HepG2 (cell line): ENCODE data around the gene ZNF749. TPM values are rescaled to one million over a fixed set of nuclear protein-coding genes. Genes with fewer than 3 reads are reported as not detected.
A peak's percentile ranks its signal among the peaks of the same experiment; 100 is the strongest.

ENCODE experiments used
- CBX2 ChIP-seq, 2 experiments: fragments of 200-600 bp in 1 of 2; sonication (generic); formaldehyde crosslinking in 1 of 2; IDR thresholded peaks; 2 replicates each; pipeline versions ENCODE4 v1.7.0 to v1.8.1; 2018 to 2022; ENCODE audit warnings: low read depth in 2 of 2, low read length in 1 of 2, mild to moderate bottlenecking in 1 of 2, missing genetic modification reagents in 1 of 2
- ELF1 ChIP-seq: sonication (generic); formaldehyde crosslinking; IDR thresholded peaks from 2 replicates; pipeline ENCODE4 v1.4.0; 2020; ENCODE audit warnings: missing genetic modification reagents
- GATAD2A ChIP-seq: IDR thresholded peaks from 2 replicates; pipeline ENCODE4 v1.6.1; 2016
- KAT8 ChIP-seq: IDR thresholded peaks from 2 replicates; pipeline ENCODE4 v1.6.1; 2016; ENCODE audit warnings: missing genetic modification reagents, missing compliant biosample characterization
- MAF1 ChIP-seq: sonication (generic); formaldehyde crosslinking; IDR thresholded peaks from 2 replicates; pipeline ENCODE4 v1.5.0; 2020; ENCODE audit warnings: missing genetic modification reagents, borderline replicate concordance
- MBNL3 ChIP-seq: fragments of 250-450 bp; sonication (Bioruptor Pico); conservative IDR thresholded peaks from 2 replicates; pipeline ENCODE4 v1.8.0; 2022; ENCODE audit warnings: mild to moderate bottlenecking, inconsistent platforms
- PRMT3 ChIP-seq: sonication (generic); formaldehyde crosslinking; IDR thresholded peaks from 2 replicates; pipeline ENCODE4 v1.8.1; 2022; ENCODE audit warnings: low read depth, mild to moderate bottlenecking, moderate library complexity, missing genetic modification reagents, borderline replicate concordance
- RBM39 ChIP-seq: fragments of 200-400 bp; formaldehyde crosslinking; IDR thresholded peaks from one replicate; pipeline ENCODE4 v1.6.1; 2018; ENCODE audit warnings: antibody characterized with exemption, mild to moderate bottlenecking, low read depth, low read length; ENCODE audit not compliant: poor library complexity, severe bottlenecking
- SIX4 ChIP-seq: sonication (generic); formaldehyde crosslinking; IDR thresholded peaks from 2 replicates; pipeline ENCODE4 v1.4.0; 2020; ENCODE audit warnings: missing genetic modification reagents
- TSC22D2 ChIP-seq: sonication (generic); formaldehyde crosslinking; IDR thresholded peaks from 2 replicates; pipeline ENCODE4 v1.5.1; 2020; ENCODE audit warnings: missing genetic modification reagents, mild to moderate bottlenecking, borderline replicate concordance
- YEATS4 ChIP-seq: sonication (generic); formaldehyde crosslinking; IDR thresholded peaks from 2 replicates; pipeline ENCODE4 v1.4.0; 2020; ENCODE audit warnings: missing genetic modification reagents, borderline replicate concordance
- ZNF546 ChIP-seq: sonication (generic); formaldehyde crosslinking; conservative IDR thresholded peaks from 2 replicates; pipeline ENCODE4 v1.8.1; 2023; ENCODE audit warnings: mild to moderate bottlenecking, missing genetic modification reagents
- ZNF572 ChIP-seq: sonication (generic); formaldehyde crosslinking; IDR thresholded peaks from 2 replicates; pipeline ENCODE4 v1.5.1; 2020; ENCODE audit warnings: mild to moderate bottlenecking, missing genetic modification reagents
- ZNF792 ChIP-seq: IDR thresholded peaks from 2 replicates; pipeline ENCODE4 v1.6.1; 2016
- ZSCAN21 ChIP-seq: sonication (generic); formaldehyde crosslinking; IDR thresholded peaks from 2 replicates; pipeline ENCODE4 v1.8.0; 2022; ENCODE audit warnings: mild to moderate bottlenecking, missing genetic modification reagents, moderate library complexity, borderline replicate concordance
- ZSCAN9 ChIP-seq: IDR thresholded peaks from 2 replicates; pipeline ENCODE4 v1.6.1; 2016; ENCODE audit warnings: borderline replicate concordance
- polyA plus RNA-seq, 8 experiments: library from polyadenylated mRNA; depleted of rRNA in 3 of 8; stranded (reverse) in 7 of 8; unstranded in 1 of 8; fragments of >200 nt; fragmentation: Illumina TruSeq in 4 of 8; extraction: Trizol in 4 of 8; gene quantifications; 2 replicates each; pipeline versions ENCODE4 v1.2.1 to v1.2.3, GENCODE V29; 2011 to 2016; ENCODE audit warnings: low read depth in 4 of 8, missing spikeins in 1 of 8, mixed read lengths in 1 of 8; ENCODE audit not compliant: insufficient read depth in 1 of 8
- total RNA-seq, 5 experiments: library from RNA; depleted of rRNA; stranded (reverse); fragments of >200 nt; fragmentation: Illumina TruSeq; extraction: Trizol; gene quantifications; 2 replicates each; pipeline ENCODE4 v1.2.3, GENCODE V29; 2016; ENCODE audit warnings: low read depth in 1 of 5
- TF ChIP-seq, protein P1 (sequence below): sonication (generic); formaldehyde crosslinking; IDR thresholded peaks from 2 replicates; pipeline ENCODE4 v1.4.0; 2020; ENCODE audit warnings: mild to moderate bottlenecking, low read depth, missing genetic modification reagents
- TF ChIP-seq, protein P2 (sequence below): sonication (generic); formaldehyde crosslinking; IDR thresholded peaks from 2 replicates; pipeline ENCODE4 v1.5.0; 2020; ENCODE audit warnings: missing genetic modification reagents, mild to moderate bottlenecking, borderline replicate concordance
- TF ChIP-seq, protein P3 (sequence below), 2 experiments: sonication (generic) in 1 of 2; formaldehyde crosslinking in 1 of 2; IDR thresholded peaks; 2 replicates each; pipeline versions ENCODE4 v1.5.1 to v1.6.1; 2011 to 2020; ENCODE audit warnings: borderline replicate concordance in 1 of 2, low read depth in 1 of 2, low read length in 1 of 2, mild to moderate bottlenecking in 1 of 2, missing genetic modification reagents in 1 of 2, moderate library complexity in 1 of 2
- TF ChIP-seq, protein P4 (sequence below): sonication (generic); formaldehyde crosslinking; IDR thresholded peaks from 2 replicates; pipeline ENCODE4 v1.5.0; 2020; ENCODE audit warnings: missing genetic modification reagents
- TF ChIP-seq, protein P5 (sequence below): sonication (generic); formaldehyde crosslinking; conservative IDR thresholded peaks from 2 replicates; pipeline ENCODE4 v1.4.0; 2020; ENCODE audit warnings: missing genetic modification reagents

Gene ZNF749
- total and polyA plus RNA-seq, 2 of the 13 experiments (the other 11 are each of a cell fraction or from before 2014, with no cell fraction given): 18.9 to 21.0 TPM

DNA sequence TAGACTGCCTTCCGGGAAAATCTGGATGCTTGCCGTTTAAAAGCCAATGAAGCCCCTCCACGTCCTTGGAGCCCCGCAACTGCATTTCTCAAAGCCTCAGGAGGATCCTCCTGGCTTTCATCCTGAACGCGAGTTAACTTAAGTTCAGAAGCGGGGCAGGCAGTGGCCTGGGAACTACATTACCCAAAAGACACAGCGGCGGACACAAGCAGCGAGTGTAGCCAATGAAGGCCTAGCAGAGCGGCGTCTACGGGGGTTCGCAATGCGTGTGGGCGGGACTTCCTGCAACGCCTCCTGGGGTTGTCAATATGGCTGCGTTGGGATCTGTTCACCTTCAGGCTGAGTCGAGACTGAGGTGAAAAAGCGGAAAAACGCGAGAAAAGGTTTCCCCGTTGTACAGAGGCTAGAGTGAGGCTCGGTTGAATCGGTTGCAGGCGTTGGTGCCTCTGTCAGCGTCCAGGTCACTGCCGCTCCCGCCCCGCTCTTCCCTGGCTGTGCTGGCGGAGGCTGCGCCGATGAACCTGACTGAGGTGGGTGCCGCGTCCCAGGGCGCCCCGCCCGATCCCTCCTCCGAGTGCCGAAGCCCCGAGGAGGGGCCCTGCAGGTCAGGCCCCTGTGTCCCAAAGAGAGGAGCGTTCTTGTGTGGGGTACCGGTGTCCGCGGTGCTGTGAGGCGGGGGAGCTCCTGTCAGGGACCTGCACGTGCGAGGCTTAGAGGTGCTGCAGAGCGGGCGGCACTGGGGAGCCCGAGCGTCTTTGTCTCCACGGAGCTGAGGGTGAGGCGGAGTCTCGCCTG, 24.1 kb upstream of the ZNF749 start, which contains the start of gene ZNF17 (continued):
- TF ChIP-seq, protein P1, sequence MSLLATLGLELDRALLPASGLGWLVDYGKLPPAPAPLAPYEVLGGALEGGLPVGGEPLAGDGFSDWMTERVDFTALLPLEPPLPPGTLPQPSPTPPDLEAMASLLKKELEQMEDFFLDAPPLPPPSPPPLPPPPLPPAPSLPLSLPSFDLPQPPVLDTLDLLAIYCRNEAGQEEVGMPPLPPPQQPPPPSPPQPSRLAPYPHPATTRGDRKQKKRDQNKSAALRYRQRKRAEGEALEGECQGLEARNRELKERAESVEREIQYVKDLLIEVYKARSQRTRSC (CRISPR knock-in tag): no peak
- TF ChIP-seq, protein P2, sequence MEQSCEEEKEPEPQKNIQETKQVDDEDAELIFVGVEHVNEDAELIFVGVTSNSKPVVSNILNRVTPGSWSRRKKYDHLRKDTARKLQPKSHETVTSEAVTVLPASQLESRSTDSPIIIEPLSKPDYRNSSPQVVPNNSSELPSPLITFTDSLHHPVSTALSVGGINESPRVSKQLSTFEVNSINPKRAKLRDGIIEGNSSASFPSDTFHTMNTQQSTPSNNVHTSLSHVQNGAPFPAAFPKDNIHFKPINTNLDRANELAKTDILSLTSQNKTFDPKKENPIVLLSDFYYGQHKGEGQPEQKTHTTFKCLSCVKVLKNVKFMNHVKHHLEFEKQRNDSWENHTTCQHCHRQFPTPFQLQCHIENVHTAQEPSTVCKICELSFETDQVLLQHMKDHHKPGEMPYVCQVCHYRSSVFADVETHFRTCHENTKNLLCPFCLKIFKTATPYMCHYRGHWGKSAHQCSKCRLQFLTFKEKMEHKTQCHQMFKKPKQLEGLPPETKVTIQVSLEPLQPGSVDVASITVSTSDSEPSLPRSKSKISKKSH (CRISPR knock-in tag): peak; percentile 84; the same call in 1 of the 2 replicates
- TF ChIP-seq ZSCAN21 (CRISPR knock-in tag) (no peak), GATAD2A (0 out of 2 replicates have a peak, but pooled peaks have one; percentile 38), KAT8 (CRISPR knock-in tag) (peak; percentile 95), PRMT3 (no peak), ZNF792 (CRISPR knock-in tag) (no peak), ZNF546 (CRISPR knock-in tag) (no peak), ZSCAN9 (CRISPR knock-in tag) (peak; percentile 39; the same call in 1 of the 2 replicates), RBM39 (peak; percentile 71), ELF1 (peak; percentile 74), MAF1 (CRISPR knock-in tag) (0 out of 2 replicates have a peak, but pooled peaks have one; percentile 35), ZNF572 (0 out of 2 replicates have a peak, but pooled peaks have one; percentile 24), YEATS4 (peak; percentile 54), MBNL3 (CRISPR knock-in tag) (no peak), SIX4 (no peak), CBX2 (IDR thresholded peaks at IDR 0.05; ENCODE audit: low read depth, low read length) (no peak), CBX2 (CRISPR knock-in tag; IDR thresholded peaks at IDR 0.05; ENCODE audit: low read depth) (no peak), TSC22D2 (CRISPR knock-in tag) (no peak)
- TF ChIP-seq, protein P3, sequence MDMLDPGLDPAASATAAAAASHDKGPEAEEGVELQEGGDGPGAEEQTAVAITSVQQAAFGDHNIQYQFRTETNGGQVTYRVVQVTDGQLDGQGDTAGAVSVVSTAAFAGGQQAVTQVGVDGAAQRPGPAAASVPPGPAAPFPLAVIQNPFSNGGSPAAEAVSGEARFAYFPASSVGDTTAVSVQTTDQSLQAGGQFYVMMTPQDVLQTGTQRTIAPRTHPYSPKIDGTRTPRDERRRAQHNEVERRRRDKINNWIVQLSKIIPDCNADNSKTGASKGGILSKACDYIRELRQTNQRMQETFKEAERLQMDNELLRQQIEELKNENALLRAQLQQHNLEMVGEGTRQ (IDR thresholded peaks at IDR 0.05; ENCODE audit: low read depth, low read length): no peak
- TF ChIP-seq, protein P3 (CRISPR knock-in tag; IDR thresholded peaks at IDR 0.05; ENCODE audit: borderline replicate concordance): no peak
- TF ChIP-seq, protein P4, sequence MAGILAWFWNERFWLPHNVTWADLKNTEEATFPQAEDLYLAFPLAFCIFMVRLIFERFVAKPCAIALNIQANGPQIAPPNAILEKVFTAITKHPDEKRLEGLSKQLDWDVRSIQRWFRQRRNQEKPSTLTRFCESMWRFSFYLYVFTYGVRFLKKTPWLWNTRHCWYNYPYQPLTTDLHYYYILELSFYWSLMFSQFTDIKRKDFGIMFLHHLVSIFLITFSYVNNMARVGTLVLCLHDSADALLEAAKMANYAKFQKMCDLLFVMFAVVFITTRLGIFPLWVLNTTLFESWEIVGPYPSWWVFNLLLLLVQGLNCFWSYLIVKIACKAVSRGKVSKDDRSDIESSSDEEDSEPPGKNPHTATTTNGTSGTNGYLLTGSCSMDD: no peak
- TF ChIP-seq, protein P5, sequence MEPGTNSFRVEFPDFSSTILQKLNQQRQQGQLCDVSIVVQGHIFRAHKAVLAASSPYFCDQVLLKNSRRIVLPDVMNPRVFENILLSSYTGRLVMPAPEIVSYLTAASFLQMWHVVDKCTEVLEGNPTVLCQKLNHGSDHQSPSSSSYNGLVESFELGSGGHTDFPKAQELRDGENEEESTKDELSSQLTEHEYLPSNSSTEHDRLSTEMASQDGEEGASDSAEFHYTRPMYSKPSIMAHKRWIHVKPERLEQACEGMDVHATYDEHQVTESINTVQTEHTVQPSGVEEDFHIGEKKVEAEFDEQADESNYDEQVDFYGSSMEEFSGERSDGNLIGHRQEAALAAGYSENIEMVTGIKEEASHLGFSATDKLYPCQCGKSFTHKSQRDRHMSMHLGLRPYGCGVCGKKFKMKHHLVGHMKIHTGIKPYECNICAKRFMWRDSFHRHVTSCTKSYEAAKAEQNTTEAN (CRISPR knock-in tag): no peak
